GM12878 (cell line): ENCODE measurements around the gene NOS3. TPM values are rescaled to one million over a fixed set of nuclear protein-coding genes. Genes with fewer than 3 reads are reported as not detected.

ENCODE experiments used
- ATAC-seq: fragments of 200-7000 bp; cut with Tn5 transposase; 3 replicates; pipeline ENCODE4 v1.9.1; 2020; ENCODE audit warnings: mild to moderate bottlenecking, moderate library complexity
- BruUV-seq: library from RNA; stranded (reverse); fragments of 400-500 nt; replicated peaks from 2 replicates; lab custom pipeline; 2021; lab: Mats Ljungman, UMichigan
- CTCF ChIA-PET: fragments of 300-600 bp; sonication (Branson Sonifier 250); formaldehyde crosslinking; extraction: SDS; loops from one replicate; lab custom pipeline; 2021; ENCODE audit warnings: inconsistent platforms; lab: Yijun Ruan, JAX
- POLR2A ChIA-PET: fragments of 350-600 bp; formaldehyde crosslinking; extraction: SDS; loops from one replicate; lab custom pipeline; 2021; ENCODE audit warnings: inconsistent platforms; lab: Charles Lee
- RAD21 ChIA-PET: fragments of 300-600 bp; sonication (Branson Sonifier 250); formaldehyde crosslinking; loops from one replicate; lab custom pipeline; 2023; ENCODE audit warnings: antibody characterized with exemption; ENCODE audit not compliant: unreplicated experiment; lab: Charles Lee
- SMC1A ChIA-PET: fragments of 300-600 bp; sonication (Branson Sonifier 250); formaldehyde crosslinking; loops from one replicate; lab custom pipeline; 2023; ENCODE audit not compliant: unreplicated experiment, uncharacterized antibody; lab: Charles Lee
- DNase-seq: peaks from one replicate; pipeline ENCODE4 v3.0.0-alpha.2; 2011; ENCODE audit warnings: low read depth, low spot score
- FAIRE-seq: peaks from 3 replicates; lab custom pipeline; 2011; peaks lifted over from hg19 to GRCh38; lab: Jason Lieb, UNC
- H2AFZ ChIP-seq: 2 replicates; pipeline ENCODE4 v1.6.0; 2011; ENCODE audit warnings: low read depth, low read length, control low read depth; ENCODE audit not compliant: control insufficient read depth
- H3K27ac ChIP-seq: 2 replicates; pipeline ENCODE4 v1.5.1; 2011; ENCODE audit warnings: control low read depth; ENCODE audit not compliant: control insufficient read depth, insufficient read depth
- H3K27me3 ChIP-seq, 2 experiments: replicated peaks in 1 of 2; 2 replicates each; pipeline versions ENCODE4 v1.6.0 to v1.6.1; 2011; ENCODE audit warnings: low read length in 1 of 2; ENCODE audit not compliant: control insufficient read depth in 2 of 2, insufficient read depth in 2 of 2
- H3K36me3 ChIP-seq, 2 experiments: 2 replicates each; pipeline ENCODE4 v1.5.1; 2011; ENCODE audit warnings: low read length in 1 of 2; ENCODE audit not compliant: control insufficient read depth in 2 of 2, insufficient read depth in 2 of 2
- H3K4me1 ChIP-seq: 2 replicates; pipeline ENCODE4 v1.6.1; 2011; ENCODE audit warnings: mild to moderate bottlenecking, low read length, moderate library complexity, mixed read lengths; ENCODE audit not compliant: control insufficient read depth, insufficient read depth
- H3K4me2 ChIP-seq: 2 replicates; pipeline ENCODE4 v1.6.0; 2011; ENCODE audit warnings: control low read depth; ENCODE audit not compliant: control insufficient read depth, insufficient read depth
- H3K4me3 ChIP-seq: fragments of 200-600 bp; sonication (generic); 2 replicates; pipeline ENCODE4 v1.5.1; 2016
- H3K79me2 ChIP-seq: 2 replicates; pipeline ENCODE4 v1.6.0; 2011; ENCODE audit warnings: low read length; ENCODE audit not compliant: control insufficient read depth, insufficient read depth
- H3K9ac ChIP-seq: 2 replicates; pipeline ENCODE4 v1.8.0; 2011; ENCODE audit warnings: low read length, control low read depth, mixed read lengths; ENCODE audit not compliant: control insufficient read depth, insufficient read depth
- H3K9me3 ChIP-seq: replicated peaks from 3 replicates; pipeline ENCODE4 v1.5.1; 2011; ENCODE audit warnings: mild to moderate bottlenecking, low read length; ENCODE audit not compliant: control insufficient read depth, insufficient read depth
- H4K20me1 ChIP-seq: 2 replicates; pipeline ENCODE4 v1.6.0; 2011; ENCODE audit not compliant: control insufficient read depth, insufficient read depth
- ASH2L ChIP-seq: fragments of 300-600, 200-600 bp; sonication (generic); IDR thresholded peaks from 2 replicates; pipeline ENCODE4 v1.6.1; 2017; ENCODE audit warnings: low read depth, mild to moderate bottlenecking, borderline replicate concordance
- BRCA1 ChIP-seq: IDR thresholded peaks from 2 replicates; pipeline ENCODE4 v1.6.1; 2011; ENCODE audit warnings: low read depth, low read length, improper control_type of control experiment
- E4F1 ChIP-seq: fragments of 450-650 bp; IDR thresholded peaks from 2 replicates; pipeline ENCODE4 v1.6.1; 2018; ENCODE audit warnings: borderline replicate concordance, mild to moderate bottlenecking; ENCODE audit not compliant: partially characterized antibody
- GATAD2B ChIP-seq: fragments of 450-650 bp; conservative IDR thresholded peaks from 2 replicates; pipeline ENCODE4 v1.6.1; 2017; ENCODE audit warnings: low read depth, mild to moderate bottlenecking, moderate library complexity
- HDAC6 ChIP-seq: fragments of 200-600 bp; sonication (generic); IDR thresholded peaks from one replicate; pipeline ENCODE4 v1.8.0; 2017; ENCODE audit warnings: antibody characterized with exemption; ENCODE audit not compliant: unreplicated experiment
- JUNB ChIP-seq: IDR thresholded peaks from 2 replicates; pipeline ENCODE4 v1.6.1; 2016; ENCODE audit warnings: antibody characterized with exemption, mild to moderate bottlenecking
- MXI1 ChIP-seq: fragments of 150-350 bp; IDR thresholded peaks from 2 replicates; pipeline ENCODE4 v1.6.1; 2011; ENCODE audit warnings: low read depth, mild to moderate bottlenecking, inconsistent platforms, low read length, improper control_type of control experiment
- NBN ChIP-seq: fragments of 450-650 bp; IDR thresholded peaks from 2 replicates; pipeline ENCODE4 v1.6.1; 2016
- POLR2AphosphoS2 ChIP-seq: IDR thresholded peaks from 2 replicates; pipeline ENCODE4 v1.6.1; 2011; ENCODE audit warnings: low read depth, mild to moderate bottlenecking, low read length, improper control_type of control experiment, moderate library complexity
- POU2F2 ChIP-seq: IDR thresholded peaks from 3 replicates; pipeline ENCODE4 v1.6.1; 2011; ENCODE audit warnings: low read depth, mild to moderate bottlenecking, low read length, borderline replicate concordance
- TARDBP ChIP-seq: IDR thresholded peaks from 2 replicates; pipeline ENCODE4 v1.6.1; 2016; ENCODE audit warnings: borderline replicate concordance
- ZBTB33 ChIP-seq: fragments of 450-650 bp; IDR thresholded peaks from 2 replicates; pipeline ENCODE4 v1.6.1; 2017; ENCODE audit warnings: mild to moderate bottlenecking
- WGBS: methylation state at CpG from one replicate; pipeline ENCODE4 v1.1.6; 2016; ENCODE audit warnings: low lambda C conversion rate; ENCODE audit not compliant: insufficient replicate concordance, insufficient coverage; ENCODE audit errors: missing lambda C conversion rate; 5-methylcytosine and 5-hydroxymethylcytosine counted together
- in situ Hi-C: fragments of 300-500 bp; cut with MboI; formaldehyde crosslinking; loops from 9 replicates; pipeline ENCODE4 v1.14.3; 2018; ENCODE audit warnings: mixed read lengths
- intact Hi-C: fragments of 100-400 bp; cut with micrococcal nuclease; formaldehyde crosslinking; loops from one replicate; pipeline ENCODE4 v1.14.2; 2022; ENCODE audit not compliant: unreplicated experiment
- polyA plus RNA-seq, 11 experiments: library from polyadenylated mRNA; depleted of rRNA in 4 of 11; unstranded in 6 of 11; stranded (reverse) in 5 of 11; fragments of >200 nt; fragmentation: Nextera tagmentation in 4 of 11; fragmentation: Illumina TruSeq in 1 of 11; extraction: Ambion mirVana in 4 of 11; extraction: Trizol in 1 of 11; gene quantifications; 1 replicate in 1 of 11; 2 replicates in 10 of 11; pipeline versions ENCODE4 v1.2.1 to v1.2.3, GENCODE V29; 2011 to 2016; ENCODE audit warnings: inconsistent platforms in 2 of 11, missing spikeins in 2 of 11, low read depth in 1 of 11
- total RNA-seq, 4 experiments: library from RNA; depleted of rRNA in 3 of 4; stranded (reverse); fragments of >200 nt in 3 of 4; fragmentation: Illumina TruSeq in 1 of 4; extraction: Trizol in 1 of 4; gene quantifications; 2 replicates each; pipeline versions ENCODE4 v1.2.1 to v1.2.3, GENCODE V29; 2013 to 2021

The NOS3 gene
- total and polyA plus RNA-seq, 10 of the 15 experiments (the other 5 are each of a cell fraction or from before 2014, with no cell fraction given): 0.06 to 0.92 (median 0.30) TPM; not detected in 3

- H3K9ac ChIP-seq: no peak overlapping the region
- TF ChIP-seq BRCA1 (no peak), ZBTB33 (no peak), E4F1 (no peak), POU2F2 (no peak), POLR2AphosphoS2 (no peak), NBN (no peak), HDAC6 (no peak), GATAD2B (no peak), JUNB (no peak), TARDBP (no peak), ASH2L (no peak), MXI1 (no peak)
- no peaks in the 10 kb centered on the region for H3K9me3 ChIP-seq
- no peaks in the 10 kb centered on the region for H3K36me3 ChIP-seq
- RAD21 ChIA-PET: no interaction called here
- CTCF ChIA-PET: no interaction called here
- no peak overlapping the region for H3K4me2 ChIP-seq
- ATAC-seq (no peak), FAIRE-seq (no peak), DNase-seq (no peak)
- no peak overlapping the region for H3K27ac ChIP-seq
- no peaks in the 10 kb centered on the region for H4K20me1 ChIP-seq
- POLR2A ChIA-PET: no interaction called here
- H3K4me1 ChIP-seq: no peaks in the 10 kb centered on the region
- WGBS: 85% methylated on average over 9 of the region's 9 CpGs
- no peaks in the 10 kb centered on the region for H3K79me2 ChIP-seq
- in situ Hi-C loops (no loop called here), intact Hi-C loops (no loop called here)
- SMC1A ChIA-PET: interaction anchor here (1.5 kb wide), 1 partner anchor 18 kb away, joined by 3 read pairs; the partner anchor contains the start of gene ABCB8
- no peak overlapping the region for H3K4me3 ChIP-seq
- BruUV-seq: no TSS peak
- no peak overlapping the region for H2AFZ ChIP-seq
- H3K27me3 ChIP-seq: no peaks in the 10 kb centered on the region; a peak in 1 of 4 replicates
Observed at GRCh38 chr7:151045967-151046366, 55.1 kb downstream of the NOS3 start.
